OCI-LY3 (cell line): ENCODE measurements around the gene TUFT1.

Experiments
- H2AFZ ChIP-seq: fragments of 200-600, 300-600 bp; shearing (Covaris generic); 2 replicates; pipeline ENCODE4 v1.6.0; 2014; ENCODE audit warnings: antibody characterized with exemption, low read depth, low read length
- H3K27ac ChIP-seq: fragments of 200-600, 300-600 bp; sonication (generic); 2 replicates; pipeline ENCODE4 v1.5.1; 2014; ENCODE audit warnings: mild to moderate bottlenecking, low read length, moderate library complexity, mixed read lengths
- H3K27me3 ChIP-seq: fragments of 200-600, 300-600 bp; sonication (generic); 2 replicates; pipeline ENCODE4 v1.6.1; 2014; ENCODE audit warnings: low read depth, low read length, mixed read lengths
- H3K36me3 ChIP-seq: fragments of 200-600, 300-600 bp; sonication (generic); replicated peaks from 2 replicates; pipeline ENCODE3; 2014; ENCODE audit warnings: low read depth, low read length, mixed read lengths
- H3K4me1 ChIP-seq: fragments of 300-600, 200-600 bp; sonication (generic); 2 replicates; pipeline ENCODE4 v1.6.1; 2014; ENCODE audit warnings: low read length, mixed read lengths
- H3K4me2 ChIP-seq: fragments of 200-600, 300-600 bp; sonication (generic); 2 replicates; pipeline ENCODE4 v1.6.1; 2014; ENCODE audit warnings: low read length, mixed read lengths
- H3K4me3 ChIP-seq: fragments of 300-600, 200-600 bp; sonication (generic); 2 replicates; pipeline ENCODE4 v1.5.1; 2014; ENCODE audit warnings: antibody characterized with exemption, mild to moderate bottlenecking, low read length, moderate library complexity
- H3K79me2 ChIP-seq: fragments of 300-600, 200-600 bp; shearing (Covaris generic); 2 replicates; pipeline ENCODE4 v1.6.1; 2014; ENCODE audit warnings: mild to moderate bottlenecking, low read length, mixed read lengths
- H3K9ac ChIP-seq: fragments of 300-600, 200-600 bp; shearing (Covaris generic); 2 replicates; pipeline ENCODE4 v1.6.0; 2014; ENCODE audit warnings: mild to moderate bottlenecking, low read length, moderate library complexity
- H3K9me3 ChIP-seq: fragments of 200-600, 300-600 bp; shearing (Covaris generic); 2 replicates; pipeline ENCODE4 v1.6.1; 2014; ENCODE audit warnings: low read length, mixed read lengths; ENCODE audit not compliant: insufficient read depth
- H4K20me1 ChIP-seq: fragments of 200-600, 300-600 bp; sonication (generic); 2 replicates; pipeline ENCODE4 v1.6.1; 2016; ENCODE audit warnings: low read length, mixed read lengths; ENCODE audit not compliant: insufficient read depth
- EZH2phosphoT487 ChIP-seq: fragments of 200-600 bp; shearing (Covaris generic); IDR thresholded peaks from 2 replicates; pipeline ENCODE4 v1.6.1; 2018; ENCODE audit warnings: antibody characterized with exemption, mixed run types, low read depth
- TF ChIP-seq, protein P1 (sequence below): fragments of 200-600, 300-600 bp; sonication (generic); IDR thresholded peaks from 2 replicates; pipeline ENCODE4 v1.5.1; 2014; ENCODE audit warnings: antibody characterized with exemption, low read length, low read depth

The TUFT1 gene

GRCh38 chr1:151621351-151621750 is 81.2 kb downstream of the TUFT1 start:
- Histone ChIP-seq H3K36me3 (no peaks in the 10 kb centered on the region), H3K9me3 (no peaks in the 10 kb centered on the region), H3K4me3 (no peak overlapping the region), H3K27ac (no peak overlapping the region), H3K79me2 (peaks cover 61% of the 10 kb centered on the region), H3K4me1 (peaks cover 13% of the 10 kb centered on the region), H2AFZ (no peak overlapping the region), H3K27me3 (no peaks in the 10 kb centered on the region), H4K20me1 (0 out of 2 replicates have a peak, but pooled peaks cover 9% of the 10 kb centered on the region), H3K9ac (no peak overlapping the region), H3K4me2 (no peak overlapping the region)
- no peak for TF ChIP-seq EZH2phosphoT487
- TF ChIP-seq, protein P1, sequence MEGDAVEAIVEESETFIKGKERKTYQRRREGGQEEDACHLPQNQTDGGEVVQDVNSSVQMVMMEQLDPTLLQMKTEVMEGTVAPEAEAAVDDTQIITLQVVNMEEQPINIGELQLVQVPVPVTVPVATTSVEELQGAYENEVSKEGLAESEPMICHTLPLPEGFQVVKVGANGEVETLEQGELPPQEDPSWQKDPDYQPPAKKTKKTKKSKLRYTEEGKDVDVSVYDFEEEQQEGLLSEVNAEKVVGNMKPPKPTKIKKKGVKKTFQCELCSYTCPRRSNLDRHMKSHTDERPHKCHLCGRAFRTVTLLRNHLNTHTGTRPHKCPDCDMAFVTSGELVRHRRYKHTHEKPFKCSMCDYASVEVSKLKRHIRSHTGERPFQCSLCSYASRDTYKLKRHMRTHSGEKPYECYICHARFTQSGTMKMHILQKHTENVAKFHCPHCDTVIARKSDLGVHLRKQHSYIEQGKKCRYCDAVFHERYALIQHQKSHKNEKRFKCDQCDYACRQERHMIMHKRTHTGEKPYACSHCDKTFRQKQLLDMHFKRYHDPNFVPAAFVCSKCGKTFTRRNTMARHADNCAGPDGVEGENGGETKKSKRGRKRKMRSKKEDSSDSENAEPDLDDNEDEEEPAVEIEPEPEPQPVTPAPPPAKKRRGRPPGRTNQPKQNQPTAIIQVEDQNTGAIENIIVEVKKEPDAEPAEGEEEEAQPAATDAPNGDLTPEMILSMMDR: no peak

DNA sequence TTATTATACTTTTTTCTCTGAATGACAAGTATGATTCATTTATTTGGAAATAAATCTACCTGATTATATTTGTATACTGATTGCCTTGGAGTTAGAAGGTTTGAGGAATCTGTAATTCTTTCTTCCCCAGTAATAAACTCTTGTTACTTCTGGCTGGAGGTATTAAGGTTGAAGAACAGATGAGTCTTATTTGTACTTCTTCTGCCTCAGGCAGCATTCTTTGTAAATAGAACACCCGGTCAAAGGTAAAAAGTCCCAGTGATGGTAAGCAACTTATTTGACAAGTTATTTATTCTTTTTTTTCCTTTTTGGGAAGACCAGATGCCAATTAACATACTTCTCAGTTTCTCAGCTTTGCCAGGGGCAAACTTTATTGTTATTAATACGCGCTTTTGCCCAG is 84.7 kb downstream of the TUFT1 start:
- peaks cover 8% of the 10 kb centered on the region for H3K4me1 ChIP-seq
- H2AFZ ChIP-seq: no peak overlapping the region
- H3K4me2 ChIP-seq: no peak overlapping the region
- no peak overlapping the region for H3K9ac ChIP-seq
- peaks cover 4% of the 10 kb centered on the region for H3K36me3 ChIP-seq
- H3K79me2 ChIP-seq: peaks cover 34% of the 10 kb centered on the region
- no peak overlapping the region for H3K27ac ChIP-seq
- TF ChIP-seq, protein P1: no peak
- TF ChIP-seq EZH2phosphoT487: no peak
- H3K27me3 ChIP-seq: no peaks in the 10 kb centered on the region
- no peak overlapping the region for H3K4me3 ChIP-seq
- H3K9me3 ChIP-seq: no peaks in the 10 kb centered on the region
- H4K20me1 ChIP-seq: 0 out of 2 replicates have a peak, but pooled peaks cover 5% of the 10 kb centered on the region

GRCh38 chr1:151626740-151627334 is 86.7 kb downstream of the TUFT1 start:
- H3K9ac ChIP-seq: no peak overlapping the region
- H3K4me2 ChIP-seq: no peak overlapping the region
- no peak for TF ChIP-seq EZH2phosphoT487
- TF ChIP-seq, protein P1: no peak
- no peak overlapping the region for H3K4me3 ChIP-seq
- H3K79me2 ChIP-seq: peaks cover 20% of the 10 kb centered on the region
- 0 out of 2 replicates have a peak, but pooled peaks cover under 1% of the 10 kb centered on the region for H3K4me1 ChIP-seq
- no peaks in the 10 kb centered on the region for H4K20me1 ChIP-seq
- no peaks in the 10 kb centered on the region for H3K27me3 ChIP-seq
- H2AFZ ChIP-seq: no peak overlapping the region
- no peak overlapping the region for H3K27ac ChIP-seq
- no peaks in the 10 kb centered on the region for H3K9me3 ChIP-seq
- peaks cover 4% of the 10 kb centered on the region for H3K36me3 ChIP-seq

GRCh38 chr1:151629278-151629677 is 89.2 kb downstream of the TUFT1 start:
- Histone ChIP-seq H3K4me2 (no peak overlapping the region), H3K9ac (no peak overlapping the region), H4K20me1 (0 out of 2 replicates have a peak, but pooled peaks cover 5% of the 10 kb centered on the region), H3K9me3 (no peaks in the 10 kb centered on the region), H3K36me3 (peaks cover 4% of the 10 kb centered on the region), H2AFZ (no peak overlapping the region), H3K79me2 (peaks cover 5% of the 10 kb centered on the region), H3K4me3 (no peak overlapping the region), H3K27me3 (no peaks in the 10 kb centered on the region), H3K4me1 (no peaks in the 10 kb centered on the region), H3K27ac (no peak overlapping the region)
- TF ChIP-seq, protein P1: no peak
- no peak for TF ChIP-seq EZH2phosphoT487
